Stimulated activated CD4-positive, alpha-beta T cell treated with anti-CD3 and anti-CD28 coated beads, Interleukin-1b, Interleukin-23, amount 100 ng/mL, for 1 hour (primary cell): Measurements from ENCODE around the gene MAP9.
"Not testable (repeated sequence)": the region's sequence is repeated elsewhere in the genome, so short reads cannot be mapped to it uniquely, and the experiment has no call there.

Experiments used
- DNase-seq, 2 donors: peaks; one replicate each; pipeline ENCODE4 v3.0.0-alpha.2; 2020; ENCODE audit warnings: low read depth in 2 of 2

Gene MAP9

GRCh38 chr4:155342142-155342541 is 34.6 kb downstream of the MAP9 start:
- DNase-seq = no peak

GRCh38 chr4:155339999-155340398 is 36.8 kb downstream of the MAP9 start:
- DNase-seq = no peak

DNA sequence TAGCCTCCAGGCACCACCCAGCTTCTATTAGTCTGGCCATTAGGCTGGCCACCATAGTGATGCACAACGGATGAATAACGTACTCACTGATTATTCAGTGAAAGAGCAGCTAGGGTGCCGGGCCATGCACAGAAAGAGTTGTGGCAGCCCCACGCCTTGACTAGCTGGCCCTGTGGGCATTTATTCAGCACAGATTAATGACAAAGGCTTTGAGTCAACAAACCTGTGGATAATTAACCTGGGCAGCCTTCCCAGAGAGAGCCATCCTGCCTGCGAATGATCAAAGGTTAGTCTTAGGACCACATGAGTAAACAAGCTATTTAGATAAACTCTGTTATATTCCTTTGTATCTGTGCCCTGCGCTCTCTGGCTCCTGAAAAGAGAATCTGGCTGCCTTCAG is 37.2 kb downstream of the MAP9 start:
- no peak for DNase-seq

- DNase-seq = no peak
These were observed 38.6 kb downstream of the MAP9 start for GRCh38 chr4:155338196-155338595.

DNA sequence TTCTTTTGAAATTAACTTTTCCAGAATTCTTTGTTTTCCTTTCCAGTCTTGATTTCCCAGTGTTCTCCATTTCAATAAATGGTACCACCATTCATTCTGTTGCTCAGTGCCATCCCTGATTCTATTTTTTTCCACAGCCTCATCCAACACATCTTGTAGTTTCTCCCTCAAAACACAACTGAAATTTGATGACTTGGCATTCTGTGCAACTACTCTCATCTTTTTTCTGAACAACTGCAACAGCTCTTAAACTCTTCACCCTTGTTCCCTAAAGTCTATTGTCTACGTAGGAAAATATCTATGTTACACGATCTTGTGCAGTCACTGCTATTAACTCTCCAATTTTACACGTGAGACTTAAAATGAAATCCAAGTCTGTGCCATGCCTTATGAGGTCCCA is 40.5 kb downstream of the MAP9 start:
- no peak for DNase-seq

DNA sequence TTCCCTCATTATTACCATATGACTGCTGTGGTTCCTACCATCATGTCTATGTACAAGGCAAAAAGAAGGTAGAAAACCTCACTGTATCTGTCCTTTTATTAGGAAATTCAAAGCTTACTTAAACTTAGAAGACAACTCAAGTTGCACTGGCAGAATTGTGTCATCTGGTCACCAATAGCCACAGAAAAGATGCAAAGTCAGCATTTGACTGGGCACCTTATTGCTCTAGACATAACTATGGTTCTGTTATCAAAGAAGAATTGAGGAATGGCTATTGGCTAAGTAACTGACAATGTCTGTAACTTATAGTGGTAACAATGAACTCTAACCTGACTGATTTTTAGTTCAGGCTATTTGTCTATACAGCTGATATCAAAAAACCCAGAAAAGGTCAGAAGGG is 45.3 kb downstream of the MAP9 start:
- no peak for DNase-seq

DNA sequence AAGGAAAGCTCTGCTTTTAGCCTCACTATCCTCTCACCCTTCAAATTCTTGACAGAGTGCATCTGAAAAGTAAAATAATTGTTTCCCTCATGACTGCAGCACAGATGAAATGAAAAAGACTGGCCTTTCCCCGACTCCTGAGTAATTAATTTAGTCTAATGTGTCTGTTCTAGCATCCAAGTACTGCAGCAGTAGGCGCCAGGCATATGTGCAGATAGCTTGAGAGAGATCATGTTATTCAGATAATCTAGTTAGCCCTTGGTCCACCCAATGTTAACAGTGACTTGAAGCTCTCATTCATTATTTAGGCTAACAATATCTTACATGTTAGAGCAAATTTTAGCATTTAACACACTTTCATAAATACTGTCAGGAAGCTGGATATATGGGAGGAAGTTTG is 54.0 kb downstream of the MAP9 start:
- no peak for DNase-seq

GRCh38 chr4:155321006-155321405 is 55.8 kb downstream of the MAP9 start:
- no peak for DNase-seq

- DNase-seq = no peak
These were observed 57.2 kb downstream of the MAP9 start for GRCh38 chr4:155319516-155319915.

DNA sequence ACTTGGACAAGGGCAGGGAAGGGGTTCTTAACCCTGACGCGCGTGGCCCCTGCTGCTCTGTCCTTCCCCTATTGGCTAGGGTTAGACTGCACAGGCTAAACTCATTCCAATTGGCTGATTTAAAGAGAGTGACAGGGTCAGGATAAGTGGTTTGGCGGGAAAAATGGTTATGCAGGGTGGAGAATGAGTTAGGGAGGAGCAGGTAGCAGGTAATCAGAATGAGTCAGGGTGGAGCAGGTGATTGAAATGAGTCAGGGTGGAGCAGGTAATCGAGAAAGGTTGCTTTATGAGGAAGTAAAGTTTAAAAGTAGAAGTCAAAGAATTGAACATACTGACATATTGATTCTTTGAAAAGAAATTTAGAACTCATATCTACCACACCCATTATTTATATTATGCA is 64.7 kb downstream of the MAP9 start:
- not testable (repeated sequence) for DNase-seq

GRCh38 chr4:155307731-155308277 is 69.0 kb downstream of the MAP9 start:
- no peak for DNase-seq

- no peak for DNase-seq
These were observed 71.1 kb downstream of the MAP9 start for GRCh38 chr4:155305619-155306018.

DNA sequence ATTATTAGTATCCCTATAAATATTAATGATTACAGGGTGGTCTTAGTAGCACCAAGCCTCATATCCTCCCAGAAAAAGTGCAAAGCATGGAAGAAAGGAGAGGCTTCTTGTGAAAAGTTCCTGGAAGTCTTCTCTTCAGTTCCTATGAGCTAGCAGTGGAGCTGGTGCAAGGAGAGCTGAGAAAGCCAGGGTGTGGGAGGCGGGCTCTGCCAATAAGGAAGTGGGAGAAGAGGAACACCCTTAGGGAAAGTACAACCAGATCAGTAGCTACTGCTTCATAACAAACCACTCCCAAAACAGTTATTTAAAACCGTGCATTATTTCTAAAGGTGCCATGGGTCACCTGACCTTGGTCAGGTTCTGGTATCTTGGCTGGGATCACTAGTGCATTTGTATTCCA is 72.4 kb downstream of the MAP9 start:
- DNase-seq = no peak

GRCh38 chr4:155299103-155299502 is 77.7 kb downstream of the MAP9 start:
- DNase-seq = no peak
